ENCODE measurements around the gene PDLIM5. TPM values are rescaled to one million over a fixed set of nuclear protein-coding genes. Genes with fewer than 3 reads are reported as not detected.
A peak's percentile ranks its signal among the peaks of the same experiment; 100 is the strongest.

PDLIM5 gene
- total and polyA plus RNA-seq, 7 donors: 215 to 840 (median 480) TPM

DNA sequence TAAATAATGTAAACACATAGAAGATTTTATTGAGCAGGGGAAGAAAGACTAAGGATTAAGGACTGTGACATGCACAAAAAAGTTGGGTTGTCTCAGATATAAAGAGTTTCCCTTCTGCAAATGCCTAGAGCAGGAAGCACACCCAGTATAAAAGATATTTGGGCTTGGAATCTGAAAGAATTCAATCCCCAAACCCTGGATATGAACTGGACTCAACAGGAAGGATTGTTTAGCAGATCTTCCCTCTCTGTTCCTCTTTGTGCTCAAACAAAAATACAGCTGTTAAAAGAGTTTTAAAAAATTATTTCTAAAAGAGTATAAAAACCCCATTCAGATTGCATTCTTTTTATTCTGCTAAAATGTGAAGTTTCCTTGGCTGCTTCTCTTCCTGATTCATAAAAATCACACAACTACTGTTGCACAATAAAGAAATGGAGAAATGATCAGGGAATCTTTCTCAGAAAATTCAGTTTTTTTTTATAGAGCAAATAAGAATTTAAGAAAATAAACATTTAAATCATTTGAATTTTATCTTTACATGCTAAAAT lies 71.4 kb downstream of the PDLIM5 start:
- Histone ChIP-seq H3K27me3 (ENCODE audit: insufficient read depth in 3 of 3, low read length in 2 of 3) (no peaks in the 10 kb centered on the region), H3K4me3 (no peak overlapping the region), H3K4me1 (peaks cover 89% of the 10 kb centered on the region), H3K36me3 (ENCODE audit: insufficient read depth in 1 of 2, low read depth in 1 of 2) (peaks cover 2 to 15% of the 10 kb centered on the region in 2 donors), H3K9me3 (no peaks in the 10 kb centered on the region), H3K27ac (peak overlapping the region; percentile 64)
- TF ChIP-seq, protein P1, sequence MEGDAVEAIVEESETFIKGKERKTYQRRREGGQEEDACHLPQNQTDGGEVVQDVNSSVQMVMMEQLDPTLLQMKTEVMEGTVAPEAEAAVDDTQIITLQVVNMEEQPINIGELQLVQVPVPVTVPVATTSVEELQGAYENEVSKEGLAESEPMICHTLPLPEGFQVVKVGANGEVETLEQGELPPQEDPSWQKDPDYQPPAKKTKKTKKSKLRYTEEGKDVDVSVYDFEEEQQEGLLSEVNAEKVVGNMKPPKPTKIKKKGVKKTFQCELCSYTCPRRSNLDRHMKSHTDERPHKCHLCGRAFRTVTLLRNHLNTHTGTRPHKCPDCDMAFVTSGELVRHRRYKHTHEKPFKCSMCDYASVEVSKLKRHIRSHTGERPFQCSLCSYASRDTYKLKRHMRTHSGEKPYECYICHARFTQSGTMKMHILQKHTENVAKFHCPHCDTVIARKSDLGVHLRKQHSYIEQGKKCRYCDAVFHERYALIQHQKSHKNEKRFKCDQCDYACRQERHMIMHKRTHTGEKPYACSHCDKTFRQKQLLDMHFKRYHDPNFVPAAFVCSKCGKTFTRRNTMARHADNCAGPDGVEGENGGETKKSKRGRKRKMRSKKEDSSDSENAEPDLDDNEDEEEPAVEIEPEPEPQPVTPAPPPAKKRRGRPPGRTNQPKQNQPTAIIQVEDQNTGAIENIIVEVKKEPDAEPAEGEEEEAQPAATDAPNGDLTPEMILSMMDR (IDR thresholded peaks at IDR 0.05): no peak
- DNase-seq (no peak), ATAC-seq (no peak)
- intact Hi-C loops (cut with DNase I): no loop called here

DNA sequence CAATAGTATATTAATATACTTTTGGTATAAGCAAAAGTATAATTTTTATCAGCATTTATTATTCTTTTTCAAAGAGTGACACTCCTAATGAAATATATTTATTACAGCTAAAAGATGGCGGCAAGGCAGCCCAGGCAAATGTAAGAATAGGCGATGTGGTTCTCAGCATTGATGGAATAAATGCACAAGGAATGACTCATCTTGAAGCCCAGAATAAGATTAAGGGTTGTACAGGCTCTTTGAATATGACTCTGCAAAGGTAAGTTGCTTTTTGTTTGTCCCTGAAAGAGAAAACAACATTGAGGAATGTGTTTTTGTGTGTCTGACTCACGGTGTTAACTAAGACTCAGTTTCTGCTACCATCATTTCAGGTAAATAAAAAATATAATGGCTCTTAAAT lies 71.9 kb downstream of the PDLIM5 start:
- 87 to 98% (median 89%) methylated on average over 3 of the region's 3 CpGs for WGBS, 3 donors
- H3K4me1 ChIP-seq: peaks cover 87% of the 10 kb centered on the region
- no peaks in the 10 kb centered on the region for H3K9me3 ChIP-seq
- ATAC-seq: peak in 2 of 4 donors; percentile 29 to 37
- H3K27ac ChIP-seq: peak overlapping the region; percentile 64
- H3K4me3 ChIP-seq: no peak overlapping the region
- H3K27me3 ChIP-seq (ENCODE audit: insufficient read depth in 3 of 3, low read length in 2 of 3): no peaks in the 10 kb centered on the region
- intact Hi-C loops (cut with DNase I): no loop called here
- DNase-seq: no peak
- TF ChIP-seq, protein P1 (IDR thresholded peaks at IDR 0.05): no peak
- peaks cover 2 to 15% of the 10 kb centered on the region in 2 donors for H3K36me3 ChIP-seq (ENCODE audit: insufficient read depth in 1 of 2, low read depth in 1 of 2)

DNA sequence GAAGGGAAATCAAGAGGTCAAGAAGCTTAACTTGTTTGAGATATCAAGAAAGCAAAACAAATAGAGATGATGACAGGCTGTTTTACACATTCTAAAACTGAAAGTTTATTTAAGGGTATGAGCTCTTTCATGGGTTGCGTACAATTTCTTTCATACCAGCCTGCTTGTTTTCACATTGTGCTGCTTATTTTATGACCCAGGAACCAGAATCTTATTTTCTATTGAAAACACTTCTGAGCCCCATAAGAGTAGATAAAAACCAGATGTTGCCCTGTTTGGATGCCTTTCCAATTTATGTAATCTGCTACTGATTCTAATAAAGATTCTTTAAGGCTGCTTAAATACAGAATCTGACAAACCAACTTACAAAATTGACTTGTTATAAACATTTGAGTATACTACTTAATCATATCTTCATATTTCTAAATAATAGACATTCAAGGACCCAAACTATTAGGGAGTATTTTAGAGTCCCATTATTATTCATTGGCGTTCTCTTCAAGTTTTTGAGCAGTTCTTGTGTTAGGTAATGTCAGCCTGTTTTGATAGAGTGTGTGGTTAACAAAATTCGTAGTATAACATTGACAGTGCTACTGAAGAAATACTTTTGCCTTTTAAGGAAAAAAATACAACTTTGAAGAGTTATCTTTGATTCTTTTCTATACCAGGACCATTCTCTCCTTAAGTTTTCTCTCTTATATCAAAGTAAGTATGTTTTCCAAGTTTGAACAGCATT lies 74.4 kb downstream of the PDLIM5 start:
- H3K4me1 ChIP-seq: peaks cover 85% of the 10 kb centered on the region
- H3K36me3 ChIP-seq (ENCODE audit: insufficient read depth in 1 of 2, low read depth in 1 of 2): peaks cover 0 to 8% of the 10 kb centered on the region in 2 donors
- peak overlapping the region; percentile 64 for H3K27ac ChIP-seq
- TF ChIP-seq, protein P1 (IDR thresholded peaks at IDR 0.05): no peak
- H3K27me3 ChIP-seq (ENCODE audit: insufficient read depth in 3 of 3, low read length in 2 of 3): no peaks in the 10 kb centered on the region
- DNase-seq (no peak), ATAC-seq (peak in 2 of 4 donors; percentile 28 to 54)
- H3K4me3 ChIP-seq: peak overlapping the region; percentile 4
- WGBS, 3 donors: 46 to 73% (median 48%) methylated on average over 3 of the region's 3 CpGs
- H3K9me3 ChIP-seq: no peaks in the 10 kb centered on the region
- intact Hi-C loops (cut with DNase I): no loop called here

DNA sequence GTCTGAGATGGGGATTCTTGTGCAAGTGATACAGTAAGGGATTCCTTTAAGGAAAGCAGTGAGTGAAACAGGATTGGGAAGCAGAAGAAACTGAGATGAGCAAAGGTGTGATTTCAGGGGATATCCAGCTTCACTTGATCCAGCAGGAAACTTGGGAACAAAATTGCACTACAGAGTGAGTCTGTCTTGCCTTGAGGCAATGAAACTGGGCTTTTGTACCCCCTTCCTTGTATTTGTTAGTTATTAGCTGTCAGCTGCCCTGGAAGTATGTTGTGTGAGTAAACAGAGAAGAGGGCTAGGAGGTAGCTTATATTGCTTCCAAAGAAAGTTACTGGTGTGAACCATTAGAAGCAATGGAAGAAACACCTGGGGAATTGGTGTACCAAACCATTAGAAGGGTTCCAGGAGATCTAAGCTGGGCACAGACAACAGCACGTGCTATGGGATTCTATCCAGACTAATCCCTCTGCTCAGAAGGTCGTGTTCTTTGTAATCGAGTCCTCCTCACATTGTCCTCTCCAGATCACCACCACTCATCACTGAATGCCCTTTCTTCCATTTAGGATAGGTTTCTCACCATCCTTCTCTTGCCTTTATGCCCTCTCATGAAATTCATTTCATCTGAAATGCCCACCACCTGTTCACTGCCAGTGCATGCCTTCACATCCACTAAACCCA lies 76.0 kb downstream of the PDLIM5 start:
- ATAC-seq (peak in 3 of 4 donors; percentile 39 to 62 (median 57)), DNase-seq (no peak)
- peaks cover 84% of the 10 kb centered on the region for H3K4me1 ChIP-seq
- TF ChIP-seq, protein P1 (IDR thresholded peaks at IDR 0.05): no peak
- H3K9me3 ChIP-seq: no peaks in the 10 kb centered on the region
- intact Hi-C loops (cut with DNase I): no loop called here
- H3K27me3 ChIP-seq (ENCODE audit: insufficient read depth in 3 of 3, low read length in 2 of 3): no peaks in the 10 kb centered on the region
- peaks cover 0 to 8% of the 10 kb centered on the region in 2 donors for H3K36me3 ChIP-seq (ENCODE audit: insufficient read depth in 1 of 2, low read depth in 1 of 2)
- peak overlapping the region; percentile 64 for H3K27ac ChIP-seq
- H3K4me3 ChIP-seq: no peak overlapping the region
- 24 to 49% (median 33%) methylated on average over 3 of the region's 3 CpGs for WGBS, 3 donors
